Neural progenitor cell (in vitro differentiated cells): ENCODE data around the gene PCSK9. TPM values are rescaled to one million over a fixed set of nuclear protein-coding genes. Genes with fewer than 3 reads are reported as not detected.

Experiments used
- DNase-seq: peaks from one replicate; pipeline ENCODE4 v3.0.0-alpha.2; 2016; ENCODE audit warnings: low spot score
- H2AFZ ChIP-seq: fragments of 200-600 bp; sonication (generic); replicated peaks from 2 replicates; pipeline ENCODE4 v1.6.1; 2016; ENCODE audit warnings: antibody characterized with exemption
- H3F3A ChIP-seq: fragments of 200-600 bp; sonication (generic); 2 replicates; pipeline ENCODE4 v1.6.1; 2016; ENCODE audit warnings: antibody characterized with exemption, low read depth
- H3K27ac ChIP-seq: fragments of 200-600 bp; sonication (generic); 2 replicates; pipeline ENCODE4 v1.5.1; 2016; ENCODE audit warnings: mild to moderate bottlenecking
- H3K27me3 ChIP-seq: fragments of 200-600 bp; sonication (generic); 2 replicates; pipeline ENCODE4 v1.6.1; 2016; ENCODE audit warnings: mild to moderate bottlenecking, moderate library complexity
- H3K36me3 ChIP-seq: fragments of 200-600 bp; sonication (generic); 2 replicates; pipeline ENCODE4 v1.5.1; 2016
- H3K4me1 ChIP-seq: fragments of 200-600 bp; sonication (generic); 2 replicates; pipeline ENCODE4 v1.6.1; 2016; ENCODE audit warnings: mixed run types
- H3K4me2 ChIP-seq: fragments of 200-600 bp; sonication (generic); 2 replicates; pipeline ENCODE4 v1.6.1; 2016
- H3K4me3 ChIP-seq: fragments of 200-600 bp; sonication (generic); 2 replicates; pipeline ENCODE4 v1.5.1; 2016
- H3K79me2 ChIP-seq: fragments of 200-600 bp; sonication (generic); 2 replicates; pipeline ENCODE4 v1.6.1; 2016; ENCODE audit warnings: low read depth
- H3K9ac ChIP-seq: fragments of 200-600 bp; sonication (generic); 2 replicates; pipeline ENCODE4 v1.6.1; 2016
- H3K9me3 ChIP-seq: fragments of 200-600 bp; sonication (generic); 2 replicates; pipeline ENCODE4 v1.5.1; 2016; ENCODE audit warnings: low read depth
- H4K20me1 ChIP-seq: fragments of 200-600 bp; sonication (generic); 2 replicates; pipeline ENCODE4 v1.6.1; 2016; ENCODE audit warnings: low read depth
- H3K27ac Mint-ChIP-seq: 3 replicates; pipeline ENCODE4 v1.8.0; 2021; ENCODE audit warnings: mixed read lengths
- H3K27me3 Mint-ChIP-seq: 2 replicates; pipeline ENCODE4 v1.8.0; 2022; ENCODE audit warnings: low read depth, mild to moderate bottlenecking, inconsistent platforms, moderate library complexity, mixed read lengths; ENCODE audit not compliant: insufficient read depth
- H3K36me3 Mint-ChIP-seq: 3 replicates; pipeline ENCODE4 v1.8.0; 2021; ENCODE audit warnings: mixed read lengths
- H3K4me1 Mint-ChIP-seq: 3 replicates; pipeline ENCODE4 v1.8.0; 2021; ENCODE audit warnings: mixed read lengths
- H3K4me3 Mint-ChIP-seq: 3 replicates; pipeline ENCODE4 v1.8.0; 2021; ENCODE audit warnings: mild to moderate bottlenecking, moderate library complexity, mixed read lengths
- H3K9me3 Mint-ChIP-seq: 3 replicates; pipeline ENCODE4 v1.8.0; 2020; ENCODE audit warnings: mixed read lengths
- EZH2 ChIP-seq: fragments of 200-600 bp; sonication (generic); IDR thresholded peaks from 2 replicates; pipeline ENCODE4 v1.6.1; 2017; ENCODE audit warnings: antibody characterized with exemption, mild to moderate bottlenecking, moderate library complexity
- EZH2phosphoT487 ChIP-seq: fragments of 200-600 bp; sonication (generic); IDR thresholded peaks from 2 replicates; pipeline ENCODE4 v1.6.1; 2017; ENCODE audit warnings: antibody characterized with exemption
- total RNA-seq: library from RNA; depleted of rRNA; stranded (reverse); fragments of >200 nt; gene quantifications from 2 replicates; pipeline ENCODE4 v1.2.3, GENCODE V29; 2015; ENCODE audit warnings: low replicate concordance
- TF ChIP-seq, protein P1 (sequence below): fragments of 200-600 bp; sonication (generic); IDR thresholded peaks from 2 replicates; pipeline ENCODE4 v1.5.1; 2017; ENCODE audit warnings: antibody characterized with exemption, mild to moderate bottlenecking

The PCSK9 gene
- total RNA-seq, 1 donor from 2014 or later, result 4.5 TPM

DNA sequence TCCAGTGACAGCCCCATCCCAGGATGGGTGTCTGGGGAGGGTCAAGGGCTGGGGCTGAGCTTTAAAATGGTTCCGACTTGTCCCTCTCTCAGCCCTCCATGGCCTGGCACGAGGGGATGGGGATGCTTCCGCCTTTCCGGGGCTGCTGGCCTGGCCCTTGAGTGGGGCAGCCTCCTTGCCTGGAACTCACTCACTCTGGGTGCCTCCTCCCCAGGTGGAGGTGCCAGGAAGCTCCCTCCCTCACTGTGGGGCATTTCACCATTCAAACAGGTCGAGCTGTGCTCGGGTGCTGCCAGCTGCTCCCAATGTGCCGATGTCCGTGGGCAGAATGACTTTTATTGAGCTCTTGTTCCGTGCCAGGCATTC, 24.2 kb downstream of the PCSK9 start:
- Mint-ChIP-seq H3K4me3 (no peak overlapping the region), H3K9me3 (no peaks in the 10 kb centered on the region), H3K27ac (no peak overlapping the region), H3K27me3 (peaks cover 2% of the 10 kb centered on the region), H3K4me1 (peaks cover 8% of the 10 kb centered on the region), H3K36me3 (peaks cover 6% of the 10 kb centered on the region)
- H3K4me2 ChIP-seq, result no peak overlapping the region
- no peak overlapping the region for H2AFZ ChIP-seq
- H3K4me3 ChIP-seq, result no peak overlapping the region
- H3K27ac ChIP-seq, result no peak overlapping the region
- H3F3A ChIP-seq, result no peaks in the 10 kb centered on the region
- TF ChIP-seq EZH2, result no peak
- TF ChIP-seq EZH2phosphoT487, result no peak
- TF ChIP-seq, protein P1, sequence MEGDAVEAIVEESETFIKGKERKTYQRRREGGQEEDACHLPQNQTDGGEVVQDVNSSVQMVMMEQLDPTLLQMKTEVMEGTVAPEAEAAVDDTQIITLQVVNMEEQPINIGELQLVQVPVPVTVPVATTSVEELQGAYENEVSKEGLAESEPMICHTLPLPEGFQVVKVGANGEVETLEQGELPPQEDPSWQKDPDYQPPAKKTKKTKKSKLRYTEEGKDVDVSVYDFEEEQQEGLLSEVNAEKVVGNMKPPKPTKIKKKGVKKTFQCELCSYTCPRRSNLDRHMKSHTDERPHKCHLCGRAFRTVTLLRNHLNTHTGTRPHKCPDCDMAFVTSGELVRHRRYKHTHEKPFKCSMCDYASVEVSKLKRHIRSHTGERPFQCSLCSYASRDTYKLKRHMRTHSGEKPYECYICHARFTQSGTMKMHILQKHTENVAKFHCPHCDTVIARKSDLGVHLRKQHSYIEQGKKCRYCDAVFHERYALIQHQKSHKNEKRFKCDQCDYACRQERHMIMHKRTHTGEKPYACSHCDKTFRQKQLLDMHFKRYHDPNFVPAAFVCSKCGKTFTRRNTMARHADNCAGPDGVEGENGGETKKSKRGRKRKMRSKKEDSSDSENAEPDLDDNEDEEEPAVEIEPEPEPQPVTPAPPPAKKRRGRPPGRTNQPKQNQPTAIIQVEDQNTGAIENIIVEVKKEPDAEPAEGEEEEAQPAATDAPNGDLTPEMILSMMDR, result no peak
- DNase-seq, result no peak
- no peaks in the 10 kb centered on the region for H3K4me1 ChIP-seq
- H3K27me3 ChIP-seq, result no peaks in the 10 kb centered on the region
- peaks cover 4% of the 10 kb centered on the region for H3K36me3 ChIP-seq
- H3K9me3 ChIP-seq, result no peaks in the 10 kb centered on the region
- H4K20me1 ChIP-seq, result no peaks in the 10 kb centered on the region
- no peak overlapping the region for H3K9ac ChIP-seq
- no peaks in the 10 kb centered on the region for H3K79me2 ChIP-seq

DNA sequence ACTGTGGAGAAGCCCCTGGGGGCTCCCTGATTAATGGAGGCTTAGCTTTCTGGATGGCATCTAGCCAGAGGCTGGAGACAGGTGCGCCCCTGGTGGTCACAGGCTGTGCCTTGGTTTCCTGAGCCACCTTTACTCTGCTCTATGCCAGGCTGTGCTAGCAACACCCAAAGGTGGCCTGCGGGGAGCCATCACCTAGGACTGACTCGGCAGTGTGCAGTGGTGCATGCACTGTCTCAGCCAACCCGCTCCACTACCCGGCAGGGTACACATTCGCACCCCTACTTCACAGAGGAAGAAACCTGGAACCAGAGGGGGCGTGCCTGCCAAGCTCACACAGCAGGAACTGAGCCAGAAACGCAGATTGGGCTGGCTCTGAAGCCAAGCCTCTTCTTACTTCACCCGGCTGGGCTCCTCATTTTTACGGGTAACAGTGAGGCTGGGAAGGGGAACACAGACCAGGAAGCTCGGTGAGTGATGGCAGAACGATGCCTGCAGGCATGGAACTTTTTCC, 24.8 kb downstream of the PCSK9 start:
- H4K20me1 ChIP-seq, result no peaks in the 10 kb centered on the region
- Mint-ChIP-seq H3K27ac (no peak overlapping the region), H3K4me3 (no peak overlapping the region), H3K36me3 (peaks cover 10% of the 10 kb centered on the region), H3K27me3 (peaks cover 2% of the 10 kb centered on the region), H3K4me1 (peaks cover 8% of the 10 kb centered on the region), H3K9me3 (no peaks in the 10 kb centered on the region)
- H3K9me3 ChIP-seq, result no peaks in the 10 kb centered on the region
- TF ChIP-seq, protein P1, result peak; percentile 41
- TF ChIP-seq EZH2 (no peak), EZH2phosphoT487 (no peak)
- H3K79me2 ChIP-seq, result no peaks in the 10 kb centered on the region
- no peaks in the 10 kb centered on the region for H3K4me1 ChIP-seq
- no peak overlapping the region for H3K9ac ChIP-seq
- no peak overlapping the region for H2AFZ ChIP-seq
- H3K27ac ChIP-seq, result no peak overlapping the region
- no peak overlapping the region for H3K4me2 ChIP-seq
- H3F3A ChIP-seq, result no peaks in the 10 kb centered on the region
- no peak overlapping the region for H3K4me3 ChIP-seq
- peaks cover 4% of the 10 kb centered on the region for H3K36me3 ChIP-seq
- no peaks in the 10 kb centered on the region for H3K27me3 ChIP-seq
- DNase-seq, result peak; percentile 27

DNA sequence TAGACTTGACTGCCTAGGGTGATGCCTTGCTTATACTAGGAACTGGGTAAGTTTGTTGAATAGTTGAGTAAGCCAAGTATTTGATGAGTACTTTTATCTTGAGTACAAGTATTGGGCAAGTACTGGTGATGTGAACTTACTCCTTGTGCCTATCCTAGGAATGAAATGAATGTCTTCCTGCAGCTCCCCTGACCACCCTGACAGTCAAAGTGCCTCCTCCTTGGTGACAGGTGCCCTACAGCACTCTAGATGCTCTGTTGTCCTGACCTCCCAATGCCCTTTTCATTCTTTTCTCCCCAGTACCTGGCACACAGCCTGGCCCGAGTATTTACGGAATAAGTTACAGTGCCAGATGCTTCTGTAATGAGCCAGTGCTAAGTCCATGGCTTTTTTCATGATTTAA, 25.5 kb downstream of the PCSK9 start:
- H3K4me3 Mint-ChIP-seq, result no peak overlapping the region
- H3K9me3 Mint-ChIP-seq, result no peaks in the 10 kb centered on the region
- Histone ChIP-seq H3K9ac (no peak overlapping the region), H3K4me3 (no peak overlapping the region), H3K36me3 (peaks cover 4% of the 10 kb centered on the region), H3K9me3 (no peaks in the 10 kb centered on the region), H3K4me1 (no peaks in the 10 kb centered on the region), H3K4me2 (no peak overlapping the region), H2AFZ (no peak overlapping the region), H3K27me3 (no peaks in the 10 kb centered on the region), H3K79me2 (no peaks in the 10 kb centered on the region), H3F3A (no peaks in the 10 kb centered on the region), H3K27ac (no peak overlapping the region), H4K20me1 (no peaks in the 10 kb centered on the region)
- peaks cover 15% of the 10 kb centered on the region for H3K36me3 Mint-ChIP-seq
- no peak overlapping the region for H3K27ac Mint-ChIP-seq
- TF ChIP-seq EZH2phosphoT487 (no peak), EZH2 (no peak)
- TF ChIP-seq, protein P1, result no peak
- peaks cover 3% of the 10 kb centered on the region for H3K27me3 Mint-ChIP-seq
- H3K4me1 Mint-ChIP-seq, result peaks cover 8% of the 10 kb centered on the region
- DNase-seq, result no peak
